DOHH2 (cell line): ENCODE measurements around the gene EIPR1.

Source experiments
- H3F3A ChIP-seq: fragments of 200-600 bp; sonication (generic), shearing (Covaris generic); 2 replicates; pipeline ENCODE4 v1.6.0; 2016; ENCODE audit warnings: antibody characterized with exemption, mild to moderate bottlenecking; ENCODE audit not compliant: control insufficient read depth, insufficient read depth
- H3K27ac ChIP-seq: fragments of 200-600 bp; sonication (generic); 2 replicates; pipeline ENCODE4 v1.5.1; 2014; ENCODE audit warnings: low read depth, mild to moderate bottlenecking, low read length, moderate library complexity
- H3K27me3 ChIP-seq: fragments of 200-600 bp; sonication (generic); 2 replicates; pipeline ENCODE4 v1.6.1; 2014; ENCODE audit warnings: mild to moderate bottlenecking, low read length, mixed read lengths; ENCODE audit not compliant: control insufficient read depth
- H3K36me3 ChIP-seq: fragments of 200-600 bp; sonication (generic); 2 replicates; pipeline ENCODE4 v1.6.1; 2014; ENCODE audit warnings: mild to moderate bottlenecking, low read length, moderate library complexity, mixed read lengths; ENCODE audit not compliant: control insufficient read depth
- H3K4me1 ChIP-seq: fragments of 200-600 bp; sonication (generic); 2 replicates; pipeline ENCODE4 v1.6.1; 2014; ENCODE audit warnings: mild to moderate bottlenecking, low read length, mixed read lengths; ENCODE audit not compliant: control insufficient read depth
- H3K4me2 ChIP-seq: fragments of 200-600 bp; sonication (generic); 2 replicates; pipeline ENCODE4 v1.6.0; 2014; ENCODE audit warnings: mild to moderate bottlenecking, low read length, moderate library complexity
- H3K4me3 ChIP-seq: fragments of 200-600 bp; sonication (generic); 2 replicates; pipeline ENCODE4 v1.5.1; 2014; ENCODE audit warnings: mild to moderate bottlenecking, low read length, mixed read lengths
- H3K79me2 ChIP-seq: fragments of 200-600 bp; sonication (generic); 2 replicates; pipeline ENCODE4 v1.6.1; 2014; ENCODE audit warnings: mild to moderate bottlenecking, low read length, mixed read lengths; ENCODE audit not compliant: control insufficient read depth
- H3K9me2 ChIP-seq: fragments of 200-600 bp; sonication (generic); replicated peaks from 2 replicates; pipeline ENCODE4 v1.6.1; 2014; ENCODE audit warnings: mild to moderate bottlenecking, low read length, mixed read lengths; ENCODE audit not compliant: control insufficient read depth
- H3K9me3 ChIP-seq: fragments of 200-600 bp; sonication (generic); 2 replicates; pipeline ENCODE4 v1.6.1; 2014; ENCODE audit warnings: antibody characterized with exemption, low read length, mixed read lengths; ENCODE audit not compliant: control insufficient read depth, insufficient read depth
- H4K20me1 ChIP-seq: fragments of 200-600 bp; sonication (generic); 2 replicates; pipeline ENCODE4 v1.6.0; 2014; ENCODE audit warnings: low read depth, mild to moderate bottlenecking, antibody characterized with exemption, low read length, moderate library complexity; ENCODE audit not compliant: control insufficient read depth, insufficient read depth
- EZH2phosphoT487 ChIP-seq: fragments of 200-600 bp; sonication (generic); IDR thresholded peaks from 2 replicates; pipeline ENCODE4 v1.6.1; 2017; ENCODE audit warnings: borderline replicate concordance, mild to moderate bottlenecking, antibody characterized with exemption, low read length, moderate library complexity, mixed read lengths
- TF ChIP-seq, protein P1 (sequence below): fragments of 200-600 bp; sonication (generic); IDR thresholded peaks from one replicate; pipeline ENCODE4 v1.5.1; 2014; ENCODE audit warnings: antibody characterized with exemption, mild to moderate bottlenecking, low read depth, low read length; ENCODE audit not compliant: poor library complexity, severe bottlenecking

Gene EIPR1

DNA sequence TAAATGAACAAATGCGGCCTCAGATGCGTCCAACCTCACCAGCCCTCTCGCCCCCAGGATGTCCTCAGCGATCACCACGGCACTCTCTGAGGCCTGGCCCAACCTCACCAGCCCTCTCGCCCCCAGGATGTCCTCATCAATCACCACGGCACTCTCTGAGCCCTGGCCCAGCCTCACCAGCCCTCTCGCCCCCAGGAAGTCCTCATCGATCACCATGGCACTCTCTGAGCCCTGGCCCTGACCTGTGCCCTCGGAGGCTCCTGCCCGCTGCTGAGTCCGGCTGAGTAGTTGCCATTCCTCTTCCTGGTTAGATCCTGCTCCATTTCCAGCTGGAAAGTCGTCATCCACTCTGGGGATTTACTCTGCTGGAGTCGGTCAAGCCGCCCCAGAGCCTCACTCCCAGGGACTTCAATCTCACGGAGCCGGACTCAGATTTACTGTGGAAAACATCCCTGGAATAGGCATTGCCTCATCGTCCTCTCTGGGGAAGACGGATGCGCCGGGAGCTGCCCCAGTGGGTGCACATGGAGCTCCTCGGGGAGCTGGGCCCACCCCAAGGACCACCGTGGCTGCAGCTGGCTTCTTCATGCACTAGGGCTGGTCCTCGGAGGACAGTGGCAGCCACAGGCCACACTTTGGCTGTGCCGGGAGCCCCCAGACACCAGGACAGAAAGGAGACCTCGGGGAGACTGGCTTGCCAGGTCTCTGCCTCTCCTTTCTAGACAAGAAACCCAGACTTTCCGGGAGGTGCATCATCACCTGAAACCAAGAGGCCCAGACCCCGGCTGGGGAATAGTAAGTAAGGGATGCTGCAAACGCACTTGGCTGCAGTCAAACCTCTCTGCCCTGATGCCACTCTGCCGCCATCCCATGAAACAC lies 230.6 kb downstream of the EIPR1 start:
- Histone ChIP-seq H3K79me2 (no peaks in the 10 kb centered on the region), H3K4me1 (peaks cover 11% of the 10 kb centered on the region), H3K27me3 (no peaks in the 10 kb centered on the region), H4K20me1 (no peaks in the 10 kb centered on the region), H3K4me3 (no peak overlapping the region), H3K4me2 (no peak overlapping the region), H3K36me3 (no peaks in the 10 kb centered on the region), H3K9me3 (no peaks in the 10 kb centered on the region), H3K9me2 (no peaks in the 10 kb centered on the region), H3K27ac (no peak overlapping the region), H3F3A (no peaks in the 10 kb centered on the region)
- no peak for TF ChIP-seq EZH2phosphoT487
- TF ChIP-seq, protein P1, sequence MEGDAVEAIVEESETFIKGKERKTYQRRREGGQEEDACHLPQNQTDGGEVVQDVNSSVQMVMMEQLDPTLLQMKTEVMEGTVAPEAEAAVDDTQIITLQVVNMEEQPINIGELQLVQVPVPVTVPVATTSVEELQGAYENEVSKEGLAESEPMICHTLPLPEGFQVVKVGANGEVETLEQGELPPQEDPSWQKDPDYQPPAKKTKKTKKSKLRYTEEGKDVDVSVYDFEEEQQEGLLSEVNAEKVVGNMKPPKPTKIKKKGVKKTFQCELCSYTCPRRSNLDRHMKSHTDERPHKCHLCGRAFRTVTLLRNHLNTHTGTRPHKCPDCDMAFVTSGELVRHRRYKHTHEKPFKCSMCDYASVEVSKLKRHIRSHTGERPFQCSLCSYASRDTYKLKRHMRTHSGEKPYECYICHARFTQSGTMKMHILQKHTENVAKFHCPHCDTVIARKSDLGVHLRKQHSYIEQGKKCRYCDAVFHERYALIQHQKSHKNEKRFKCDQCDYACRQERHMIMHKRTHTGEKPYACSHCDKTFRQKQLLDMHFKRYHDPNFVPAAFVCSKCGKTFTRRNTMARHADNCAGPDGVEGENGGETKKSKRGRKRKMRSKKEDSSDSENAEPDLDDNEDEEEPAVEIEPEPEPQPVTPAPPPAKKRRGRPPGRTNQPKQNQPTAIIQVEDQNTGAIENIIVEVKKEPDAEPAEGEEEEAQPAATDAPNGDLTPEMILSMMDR, result no peak

DNA sequence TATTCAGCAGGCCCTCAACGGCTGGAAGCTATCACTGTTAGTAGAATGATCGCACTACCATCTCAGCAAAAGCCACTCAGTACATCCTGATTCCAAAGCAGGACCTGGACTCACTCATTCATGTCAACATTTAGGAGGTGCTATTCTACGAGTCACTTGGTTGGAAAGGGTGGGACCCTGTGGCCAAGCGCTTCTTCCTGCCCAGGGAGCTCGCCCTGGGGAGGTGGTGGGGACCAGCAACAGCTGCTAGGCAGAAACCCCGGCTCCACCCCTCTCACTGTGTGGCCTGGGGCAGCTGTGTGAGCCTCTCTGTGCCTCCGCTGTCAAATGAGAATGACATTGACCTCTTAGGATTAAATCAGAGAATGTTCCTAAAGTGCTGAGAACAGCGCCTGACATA lies 231.4 kb downstream of the EIPR1 start:
- H4K20me1 ChIP-seq, result no peaks in the 10 kb centered on the region
- H3K36me3 ChIP-seq, result no peaks in the 10 kb centered on the region
- no peaks in the 10 kb centered on the region for H3K9me2 ChIP-seq
- TF ChIP-seq, protein P1, result no peak
- TF ChIP-seq EZH2phosphoT487, result no peak
- H3K4me2 ChIP-seq, result no peak overlapping the region
- H3F3A ChIP-seq, result no peaks in the 10 kb centered on the region
- no peak overlapping the region for H3K27ac ChIP-seq
- H3K79me2 ChIP-seq, result no peaks in the 10 kb centered on the region
- H3K4me3 ChIP-seq, result no peak overlapping the region
- H3K9me3 ChIP-seq, result no peaks in the 10 kb centered on the region
- peaks cover 2% of the 10 kb centered on the region for H3K4me1 ChIP-seq
- no peaks in the 10 kb centered on the region for H3K27me3 ChIP-seq

- Histone ChIP-seq H3K4me1 (no peaks in the 10 kb centered on the region), H3F3A (no peaks in the 10 kb centered on the region), H3K79me2 (no peaks in the 10 kb centered on the region), H4K20me1 (no peaks in the 10 kb centered on the region), H3K9me3 (no peaks in the 10 kb centered on the region), H3K27me3 (no peaks in the 10 kb centered on the region), H3K27ac (no peak overlapping the region), H3K4me3 (no peak overlapping the region), H3K36me3 (no peaks in the 10 kb centered on the region), H3K4me2 (no peak overlapping the region), H3K9me2 (no peaks in the 10 kb centered on the region)
- TF ChIP-seq, protein P1, result no peak
- TF ChIP-seq EZH2phosphoT487, result no peak
These were observed 232.1 kb downstream of the EIPR1 start for GRCh38 chr2:3145471-3146021.
